Endothelial cell of umbilical vein (primary cell): Measurements from ENCODE around the gene RBM5. TPM values are rescaled to one million over a fixed set of nuclear protein-coding genes. Genes with fewer than 3 reads are reported as not detected.

Experiments used
- BruUV-seq: library from RNA; stranded (reverse); fragments of 400-500 nt; replicated peaks from 2 replicates; lab custom pipeline; 2021; lab: Mats Ljungman, UMichigan
- CTCF ChIA-PET: fragments of 300-600, 350-600 bp; sonication (Branson Sonifier 250); formaldehyde crosslinking; loops from one replicate; lab custom pipeline; 2021; ENCODE audit warnings: antibody characterized with exemption, inconsistent platforms; lab: Charles Lee
- POLR2A ChIA-PET: fragments of 300-600, 350-600 bp; sonication (Branson Sonifier 250); formaldehyde crosslinking; loops from one replicate; lab custom pipeline; 2021; ENCODE audit warnings: antibody characterized with exemption, inconsistent platforms; lab: Charles Lee
- DNase-seq: peaks from one replicate; pipeline ENCODE4 v3.0.0-alpha.2; 2011; ENCODE audit warnings: low read depth, low spot score
- FAIRE-seq: peaks from 2 replicates; lab custom pipeline; 2011; peaks lifted over from hg19 to GRCh38; lab: Jason Lieb, UNC
- H2AFZ ChIP-seq: 2 replicates; pipeline ENCODE4 v1.6.0; 2012; ENCODE audit warnings: low read depth, low read length, control low read depth, inconsistent platforms
- H3K27ac ChIP-seq: 2 replicates; pipeline ENCODE4 v1.5.1; 2011; ENCODE audit warnings: low read depth, mild to moderate bottlenecking, control low read depth, low read length, moderate library complexity; ENCODE audit not compliant: insufficient read depth
- H3K27me3 ChIP-seq, 2 experiments: 2 replicates each; pipeline versions ENCODE4 v1.6.0 to v1.6.1; 2011; ENCODE audit warnings: low read length in 2 of 2, mixed read lengths in 1 of 2; ENCODE audit not compliant: control insufficient read depth in 2 of 2, insufficient read depth in 2 of 2
- H3K36me3 ChIP-seq, 2 experiments: 2 replicates in 1 of 2; 3 replicates in 1 of 2; pipeline ENCODE4 v1.5.1; 2011; ENCODE audit warnings: low read length in 2 of 2, mild to moderate bottlenecking in 1 of 2, moderate library complexity in 1 of 2; ENCODE audit not compliant: control insufficient read depth in 2 of 2, insufficient read depth in 2 of 2; ENCODE audit errors: extremely low read depth in 1 of 2
- H3K4me1 ChIP-seq: 3 replicates; pipeline ENCODE4 v1.5.1; 2011; ENCODE audit warnings: mild to moderate bottlenecking, low read length; ENCODE audit not compliant: control insufficient read depth, insufficient read depth; ENCODE audit errors: extremely low read depth
- H3K4me2 ChIP-seq: 2 replicates; pipeline ENCODE4 v1.6.1; 2011; ENCODE audit warnings: low read length, control low read depth, mixed read lengths; ENCODE audit not compliant: insufficient read depth
- H3K4me3 ChIP-seq, 3 experiments: fragments of 200-600 bp in 1 of 3; sonication (generic), shearing (Covaris generic) in 1 of 3; replicated peaks in 1 of 3; 2 replicates each; pipeline ENCODE4 v1.5.1; 2011 to 2016; ENCODE audit warnings: control low read depth in 3 of 3, low read length in 3 of 3, mild to moderate bottlenecking in 2 of 3, inconsistent platforms in 1 of 3, low read depth in 1 of 3, moderate library complexity in 1 of 3; ENCODE audit not compliant: insufficient read depth in 1 of 3
- H3K79me2 ChIP-seq: 2 replicates; pipeline ENCODE4 v1.6.0; 2012; ENCODE audit warnings: low read length, inconsistent platforms; ENCODE audit not compliant: control insufficient read depth, insufficient read depth
- H3K9ac ChIP-seq: replicated peaks from 2 replicates; pipeline ENCODE3; 2011; ENCODE audit warnings: low read length, control low read depth; ENCODE audit not compliant: insufficient read depth; ENCODE audit errors: extremely low read depth
- H3K9me1 ChIP-seq: replicated peaks from 3 replicates; pipeline ENCODE4 v1.6.0; 2011; ENCODE audit warnings: mild to moderate bottlenecking, low read length; ENCODE audit not compliant: control insufficient read depth, insufficient read depth; ENCODE audit errors: extremely low read depth
- H3K9me3 ChIP-seq: replicated peaks from 2 replicates; pipeline ENCODE4 v1.5.1; 2012; ENCODE audit warnings: low read length, inconsistent platforms; ENCODE audit not compliant: control insufficient read depth, insufficient read depth
- H4K20me1 ChIP-seq: replicated peaks from 2 replicates; pipeline ENCODE3; 2011; ENCODE audit warnings: mild to moderate bottlenecking, low read length; ENCODE audit not compliant: control insufficient read depth, insufficient read depth; ENCODE audit errors: extremely low read depth
- CTCF ChIP-seq, 2 donors: IDR thresholded peaks; 1 replicate in 1 of 2; 2 replicates in 1 of 2; pipeline ENCODE4 v1.5.1; 2011; ENCODE audit warnings: low read length in 2 of 2, mild to moderate bottlenecking in 2 of 2, moderate library complexity in 2 of 2, control low read depth in 1 of 2, inconsistent platforms in 1 of 2, low read depth in 1 of 2; ENCODE audit not compliant: insufficient read depth in 1 of 2; ENCODE audit errors: extremely low read depth in 1 of 2
- EZH2 ChIP-seq: IDR thresholded peaks from 2 replicates; pipeline ENCODE4 v1.6.1; 2012; ENCODE audit warnings: borderline replicate concordance, low read depth, mild to moderate bottlenecking, moderate library complexity, low read length, inconsistent platforms; ENCODE audit not compliant: severe bottlenecking
- FOS ChIP-seq: IDR thresholded peaks from 2 replicates; pipeline ENCODE4 v1.6.1; 2011; ENCODE audit warnings: mild to moderate bottlenecking, low read length, moderate library complexity, borderline replicate concordance; ENCODE audit not compliant: insufficient read depth
- GATA2 ChIP-seq: IDR thresholded peaks from 2 replicates; pipeline ENCODE4 v1.7.0; 2011; ENCODE audit warnings: low read depth, mild to moderate bottlenecking, moderate library complexity, mixed read lengths, low read length; ENCODE audit not compliant: insufficient read length, insufficient read depth
- JUN ChIP-seq: IDR thresholded peaks from 2 replicates; pipeline ENCODE4 v1.6.1; 2011; ENCODE audit warnings: borderline replicate concordance, low read depth; ENCODE audit not compliant: insufficient read length, insufficient read depth
- MAX ChIP-seq: IDR thresholded peaks from 2 replicates; pipeline ENCODE4 v1.6.1; 2011; ENCODE audit not compliant: insufficient read depth, insufficient read length
- MYC ChIP-seq: IDR thresholded peaks from one replicate; pipeline ENCODE4 v1.6.1; 2011; ENCODE audit warnings: mild to moderate bottlenecking, low read depth, low read length
- POLR2A ChIP-seq: IDR thresholded peaks from 2 replicates; pipeline ENCODE4 v1.6.1; 2012; ENCODE audit warnings: low read depth, mild to moderate bottlenecking, control low read depth, low read length
- POLR2AphosphoS5 ChIP-seq: IDR thresholded peaks from 2 replicates; pipeline ENCODE4 v1.6.1; 2012; ENCODE audit warnings: low read depth, mild to moderate bottlenecking, control low read depth, low read length, moderate library complexity; ENCODE audit not compliant: insufficient read depth
- dilution Hi-C: fragments of 300-500 bp; cut with MboI; formaldehyde crosslinking; loops from one replicate; pipeline ENCODE4 v1.15.0; 2019; ENCODE audit warnings: low sequenced_read_pairs; ENCODE audit not compliant: extremely low pct_ligation_motif_present
- intact Hi-C: fragments of 100-400 bp; cut with micrococcal nuclease; formaldehyde crosslinking; loops from one replicate; pipeline ENCODE4 v1.10.0; 2022
- polyA plus RNA-seq, 4 experiments: library from polyadenylated mRNA; depleted of rRNA in 3 of 4; stranded (reverse) in 3 of 4; unstranded in 1 of 4; fragments of >200 nt; gene quantifications; 2 replicates each; pipeline versions ENCODE4 v1.2.1 to v1.2.3, GENCODE V29; 2011 to 2012; ENCODE audit warnings: missing spikeins in 1 of 4
- total RNA-seq: library from RNA; stranded (reverse); gene quantifications from 2 replicates; pipeline ENCODE4 v1.2.3, GENCODE V29; 2021

Gene RBM5
- total and polyA plus RNA-seq, 2 donors (not counting 3 experiments of a cell fraction or from before 2014, with no cell fraction given) = 190 to 218 TPM

GRCh38 chr3:50163572-50164455, 75.1 kb downstream of the RBM5 start:
- FAIRE-seq (peak; percentile 93), DNase-seq (peak; percentile 75)
- no peak overlapping the region for H3K9ac ChIP-seq
- H4K20me1 ChIP-seq = no peaks in the 10 kb centered on the region
- no peak overlapping the region for H3K4me3 ChIP-seq
- no peaks in the 10 kb centered on the region for H3K9me1 ChIP-seq
- peaks cover 98% of the 10 kb centered on the region for H3K4me1 ChIP-seq
- CTCF ChIA-PET = interaction anchor here (0.9 to 2.6 kb wide), 10 partner anchors 8 to 110 kb away, joined by 3 to 19 read pairs (median 4); no protein-coding TSS in a partner anchor
- peaks cover 59% of the 10 kb centered on the region for H3K79me2 ChIP-seq
- TF ChIP-seq POLR2AphosphoS5 (peak; percentile 76), POLR2A (peak; percentile 52), GATA2 (peak; percentile 92), JUN (no peak)
- peak overlapping the region; percentile 45 for H3K27ac ChIP-seq
- no peak overlapping the region for H2AFZ ChIP-seq
- H3K9me3 ChIP-seq = no peaks in the 10 kb centered on the region
- H3K27me3 ChIP-seq = no peaks in the 10 kb centered on the region
- peaks cover 0 to 9% of the 10 kb centered on the region in 2 experiments for H3K36me3 ChIP-seq
- dilution Hi-C loops (no loop called here), intact Hi-C loops (no loop called here)
- H3K4me2 ChIP-seq = no peak overlapping the region
- POLR2A ChIA-PET = interaction anchor here (0.8 to 2.6 kb wide), 2 partner anchors 8 to 80 kb away, joined by 4 to 10 read pairs; no protein-coding TSS in a partner anchor
- no TSS peak for BruUV-seq

- H3K4me2 ChIP-seq = no peak overlapping the region
- H3K27ac ChIP-seq = peak overlapping the region; percentile 45
- ChIA-PET POLR2A (interaction anchor here (0.8 to 2.6 kb wide), 2 partner anchors 8 to 79 kb away, joined by 4 to 10 read pairs; no protein-coding TSS in a partner anchor), CTCF (interaction anchor here (0.9 to 2.6 kb wide), 11 partner anchors 8 to 109 kb away, joined by 3 to 19 read pairs (median 4); no protein-coding TSS in a partner anchor)
- peaks cover 59% of the 10 kb centered on the region for H3K79me2 ChIP-seq
- H4K20me1 ChIP-seq = no peaks in the 10 kb centered on the region
- intact Hi-C loops = no loop called here
- TF ChIP-seq CTCF (IDR thresholded peaks at IDR 0.05; ENCODE audit: extremely low read depth in 1 of 2, insufficient read depth in 1 of 2, low read depth in 1 of 2, low read length in 2 of 2) (no peak), FOS (no peak), MYC (no peak), MAX (no peak), EZH2 (no peak)
- no peaks in the 10 kb centered on the region for H3K27me3 ChIP-seq
- dilution Hi-C loops = no loop called here
- peaks cover 0 to 9% of the 10 kb centered on the region in 2 experiments for H3K36me3 ChIP-seq
- FAIRE-seq = no peak
- no peak overlapping the region for H2AFZ ChIP-seq
- no peak overlapping the region for H3K4me3 ChIP-seq
- DNase-seq = no peak
- H3K9ac ChIP-seq = no peak overlapping the region
- peaks cover 98% of the 10 kb centered on the region for H3K4me1 ChIP-seq
- no peaks in the 10 kb centered on the region for H3K9me1 ChIP-seq
- no TSS peak for BruUV-seq
- no peaks in the 10 kb centered on the region for H3K9me3 ChIP-seq
Measured at GRCh38 chr3:50164481-50164880, 75.8 kb downstream of the RBM5 start.
